Measurements from ENCODE around the gene FDCSP. TPM values are rescaled to one million over a fixed set of nuclear protein-coding genes. Genes with fewer than 3 reads are reported as not detected.

The FDCSP gene
- polyA plus RNA-seq, 1 of the 3 experiments (the other 2 are of a cell fraction), result not detected

- ChIA-PET CTCF (interaction anchor here (0.6 kb wide), 1 partner anchor 14 kb away, joined by 4 read pairs; no protein-coding TSS in a partner anchor), POLR2A (no interaction called here)
- no peaks in the 10 kb centered on the region for H3F3A ChIP-seq (replicated peaks; ENCODE audit: insufficient read depth)
- DNase-seq, result no peak
- no peaks in the 10 kb centered on the region for H3K4me1 ChIP-seq (ENCODE audit: control insufficient read depth in 1 of 2, insufficient read depth in 2 of 2, low read depth in 1 of 2, low read length in 1 of 2)
- no peaks in the 10 kb centered on the region for H3K36me3 ChIP-seq (replicated peaks in 1 of 2; ENCODE audit: control insufficient read depth in 1 of 2, insufficient read depth in 2 of 2, low read length in 1 of 2)
- no peak overlapping the region for H3K27ac ChIP-seq (ENCODE audit: low read depth in 2 of 2, low read length in 1 of 2)
- no peaks in the 10 kb centered on the region for H3K9me3 ChIP-seq
- WGBS (ENCODE audit: low lambda C conversion rate), result 3% methylated on average over 2 of the region's 2 CpGs
- no peaks in the 10 kb centered on the region; the same call in 1 of the 2 replicates for H3K27me3 ChIP-seq (ENCODE audit: insufficient read depth)
- no peak overlapping the region for H3K4me2 ChIP-seq
- H3K79me2 ChIP-seq (ENCODE audit: insufficient read depth), result no peaks in the 10 kb centered on the region
- H3K9ac ChIP-seq, result no peak overlapping the region
- H2AFZ ChIP-seq (ENCODE audit: low read depth), result no peak overlapping the region
- TF ChIP-seq RCOR1 (IDR thresholded peaks at IDR 0.05; ENCODE audit: low read length) (no peak), RFX5 (IDR thresholded peaks at IDR 0.05; ENCODE audit: low read length) (no peak), CTCF (IDR thresholded peaks at IDR 0.05) (no peak), TAF1 (IDR thresholded peaks at IDR 0.05; ENCODE audit: borderline replicate concordance, low read depth, low read length) (no peak), FOXM1 (IDR thresholded peaks at IDR 0.05; ENCODE audit: low read depth) (no peak), ELF1 (IDR thresholded peaks at IDR 0.05) (no peak), POLR2AphosphoS5 (IDR thresholded peaks at IDR 0.05; ENCODE audit: low read depth, low read length) (no peak), SIN3A (IDR thresholded peaks at IDR 0.05; ENCODE audit: borderline replicate concordance, low read depth, low read length) (no peak), NRF1 (IDR thresholded peaks at IDR 0.05; ENCODE audit: low read depth, low read length) (no peak), FOXJ3 (CRISPR knock-in tag; IDR thresholded peaks at IDR 0.05) (no peak), MEF2A (IDR thresholded peaks at IDR 0.05; ENCODE audit: borderline replicate concordance, low read depth) (no peak), YY1 (IDR thresholded peaks at IDR 0.05; ENCODE audit: low read depth) (no peak), GATA2 (CRISPR knock-in tag; IDR thresholded peaks at IDR 0.05) (no peak), CHD2 (IDR thresholded peaks at IDR 0.05; ENCODE audit: low read length, partially characterized antibody) (no peak), REST (IDR thresholded peaks at IDR 0.05; ENCODE audit: low read depth, low read length) (no peak)
- H3K9me2 ChIP-seq, result no peaks in the 10 kb centered on the region
- no peak overlapping the region for H3K4me3 ChIP-seq (ENCODE audit: low read depth in 2 of 2, low read length in 1 of 2)
- H4K20me1 ChIP-seq (ENCODE audit: insufficient read depth), result no peaks in the 10 kb centered on the region
These were observed 46.1 kb upstream of the FDCSP start for GRCh38 chr4:70179811-70180210.

All from SK-N-SH (cell line).